Adipocyte (in vitro differentiated cells): ENCODE results near the gene BNIP5.
A peak's percentile ranks its signal among the peaks of the same experiment; 100 is the strongest.

ENCODE experiments used
- DNase-seq: peaks from one replicate; pipeline ENCODE4 v3.0.0-alpha.2; 2015; ENCODE audit warnings: low read depth
- H3K27me3 ChIP-seq: replicated peaks from 2 replicates; pipeline ENCODE4 v1.7.0; 2013; ENCODE audit warnings: mild to moderate bottlenecking, low read length, moderate library complexity; ENCODE audit not compliant: control insufficient read depth, insufficient read depth
- H3K36me3 ChIP-seq: 2 replicates; pipeline ENCODE4 v1.7.0; 2013; ENCODE audit warnings: low read length, mild to moderate bottlenecking, moderate library complexity; ENCODE audit not compliant: control insufficient read depth, insufficient read depth, severe bottlenecking
- H3K4me1 ChIP-seq: 2 replicates; pipeline ENCODE4 v1.7.0; 2013; ENCODE audit warnings: mild to moderate bottlenecking, low read length, moderate library complexity; ENCODE audit not compliant: control insufficient read depth, insufficient read depth
- H3K4me3 ChIP-seq: 2 replicates; pipeline ENCODE4 v1.7.0; 2013; ENCODE audit warnings: mild to moderate bottlenecking, low read length, moderate library complexity
- H3K9ac ChIP-seq: 2 replicates; pipeline ENCODE4 v1.7.0; 2013; ENCODE audit warnings: mild to moderate bottlenecking, low read length, moderate library complexity
- H3K9me3 ChIP-seq: 2 replicates; pipeline ENCODE4 v1.7.0; 2013; ENCODE audit warnings: mild to moderate bottlenecking, low read length, moderate library complexity; ENCODE audit not compliant: control insufficient read depth

Gene BNIP5

GRCh38 chr6:36375644-36376155 lies 39.0 kb upstream of the BNIP5 start:
- no peaks in the 10 kb centered on the region for H3K36me3 ChIP-seq
- H3K9ac ChIP-seq: peak overlapping the region; percentile 31
- H3K4me3 ChIP-seq: no peak overlapping the region
- no peaks in the 10 kb centered on the region for H3K9me3 ChIP-seq
- H3K4me1 ChIP-seq: peaks cover 20% of the 10 kb centered on the region
- peaks cover 3% of the 10 kb centered on the region for H3K27me3 ChIP-seq
- no peak for DNase-seq

- Histone ChIP-seq H3K9ac (peak overlapping the region; percentile 31), H3K4me1 (peaks cover 23% of the 10 kb centered on the region), H3K27me3 (peaks cover 3% of the 10 kb centered on the region), H3K4me3 (no peak overlapping the region), H3K9me3 (no peaks in the 10 kb centered on the region), H3K36me3 (no peaks in the 10 kb centered on the region)
- no peak for DNase-seq
These were observed 38.3 kb upstream of the BNIP5 start for GRCh38 chr6:36374972-36375371.

- H3K4me1 ChIP-seq: peaks cover 30% of the 10 kb centered on the region
- H3K4me3 ChIP-seq: no peak overlapping the region
- H3K9me3 ChIP-seq: no peaks in the 10 kb centered on the region
- peaks cover 3% of the 10 kb centered on the region for H3K27me3 ChIP-seq
- H3K36me3 ChIP-seq: no peaks in the 10 kb centered on the region
- no peak overlapping the region for H3K9ac ChIP-seq
- no peak for DNase-seq
These were observed 37.5 kb upstream of the BNIP5 start for GRCh38 chr6:36374194-36374593.

- H3K9me3 ChIP-seq: no peaks in the 10 kb centered on the region
- peak; percentile 22 for DNase-seq
- H3K36me3 ChIP-seq: no peaks in the 10 kb centered on the region
- H3K4me1 ChIP-seq: peaks cover 33% of the 10 kb centered on the region
- no peak overlapping the region for H3K4me3 ChIP-seq
- H3K27me3 ChIP-seq: peaks cover 3% of the 10 kb centered on the region
- no peak overlapping the region for H3K9ac ChIP-seq
These were observed 36.8 kb upstream of the BNIP5 start for GRCh38 chr6:36373368-36374019.

- H3K9me3 ChIP-seq: no peaks in the 10 kb centered on the region
- no peak overlapping the region for H3K9ac ChIP-seq
- H3K4me1 ChIP-seq: peaks cover 33% of the 10 kb centered on the region
- peaks cover 3% of the 10 kb centered on the region for H3K27me3 ChIP-seq
- no peak overlapping the region for H3K4me3 ChIP-seq
- DNase-seq: no peak
- no peaks in the 10 kb centered on the region for H3K36me3 ChIP-seq
These were observed 35.4 kb upstream of the BNIP5 start for GRCh38 chr6:36372088-36372487.

- H3K36me3 ChIP-seq: no peaks in the 10 kb centered on the region
- peaks cover 3% of the 10 kb centered on the region for H3K27me3 ChIP-seq
- no peaks in the 10 kb centered on the region for H3K9me3 ChIP-seq
- no peak for DNase-seq
- no peak overlapping the region for H3K4me3 ChIP-seq
- H3K4me1 ChIP-seq: peaks cover 33% of the 10 kb centered on the region
- no peak overlapping the region for H3K9ac ChIP-seq
These were observed 34.5 kb upstream of the BNIP5 start for GRCh38 chr6:36371211-36371610.

GRCh38 chr6:36370638-36371037 lies 34.0 kb upstream of the BNIP5 start:
- DNase-seq: no peak
- peaks cover 33% of the 10 kb centered on the region for H3K4me1 ChIP-seq
- H3K9me3 ChIP-seq: no peaks in the 10 kb centered on the region
- H3K27me3 ChIP-seq: peaks cover 3% of the 10 kb centered on the region
- no peak overlapping the region for H3K9ac ChIP-seq
- no peaks in the 10 kb centered on the region for H3K36me3 ChIP-seq
- no peak overlapping the region for H3K4me3 ChIP-seq

- peak; percentile 89 for DNase-seq
- Histone ChIP-seq H3K4me3 (no peak overlapping the region), H3K36me3 (no peaks in the 10 kb centered on the region), H3K9me3 (no peaks in the 10 kb centered on the region), H3K9ac (no peak overlapping the region), H3K27me3 (peaks cover under 1% of the 10 kb centered on the region), H3K4me1 (peaks cover 19% of the 10 kb centered on the region)
These were observed 32.5 kb upstream of the BNIP5 start for GRCh38 chr6:36368921-36369865.

- no peak for DNase-seq
- H3K9ac ChIP-seq: no peak overlapping the region
- H3K9me3 ChIP-seq: no peaks in the 10 kb centered on the region
- peaks cover 13% of the 10 kb centered on the region for H3K4me1 ChIP-seq
- no peaks in the 10 kb centered on the region for H3K36me3 ChIP-seq
- no peak overlapping the region for H3K4me3 ChIP-seq
- H3K27me3 ChIP-seq: no peaks in the 10 kb centered on the region
These were observed 31.7 kb upstream of the BNIP5 start for GRCh38 chr6:36368421-36368820.

- Histone ChIP-seq H3K4me1 (peaks cover 13% of the 10 kb centered on the region), H3K9me3 (no peaks in the 10 kb centered on the region), H3K27me3 (no peaks in the 10 kb centered on the region), H3K9ac (no peak overlapping the region), H3K4me3 (no peak overlapping the region), H3K36me3 (no peaks in the 10 kb centered on the region)
- DNase-seq: no peak
These were observed 31.1 kb upstream of the BNIP5 start for GRCh38 chr6:36367743-36368142.

- Histone ChIP-seq H3K9ac (no peak overlapping the region), H3K4me3 (no peak overlapping the region), H3K4me1 (peaks cover 21% of the 10 kb centered on the region), H3K27me3 (no peaks in the 10 kb centered on the region), H3K36me3 (no peaks in the 10 kb centered on the region), H3K9me3 (no peaks in the 10 kb centered on the region)
- no peak for DNase-seq
These were observed 28.2 kb upstream of the BNIP5 start for GRCh38 chr6:36364669-36365479.
